CMK (cell line): ENCODE measurements around the gene ADSS1.

Experiments used
- DNase-seq: peaks from one replicate; pipeline ENCODE4 v3.0.0-alpha.2; 2010; ENCODE audit warnings: low read depth

The ADSS1 gene

DNA sequence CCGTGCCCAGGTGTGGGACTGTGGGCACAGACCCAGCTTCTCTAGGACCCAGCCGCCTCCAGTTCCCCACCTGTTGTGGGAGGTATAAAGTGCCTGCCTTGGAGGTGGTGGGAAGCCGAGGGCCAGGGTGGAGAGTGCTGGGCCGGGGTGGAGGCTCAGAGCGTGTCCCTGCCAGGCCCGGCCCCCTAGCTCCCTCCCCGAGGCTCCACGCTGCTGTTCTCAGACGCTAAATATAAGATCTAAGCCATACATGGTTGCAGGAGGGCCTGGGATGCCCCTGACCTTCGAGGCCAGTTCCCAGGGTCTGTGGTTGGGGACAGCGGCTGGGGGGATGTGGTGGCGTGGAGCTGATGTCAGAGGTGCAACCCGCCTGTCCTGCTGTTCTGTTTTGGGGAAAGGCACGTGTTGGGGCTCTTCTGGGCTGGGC, 23.8 kb upstream of the ADSS1 start:
- no peak for DNase-seq

DNA sequence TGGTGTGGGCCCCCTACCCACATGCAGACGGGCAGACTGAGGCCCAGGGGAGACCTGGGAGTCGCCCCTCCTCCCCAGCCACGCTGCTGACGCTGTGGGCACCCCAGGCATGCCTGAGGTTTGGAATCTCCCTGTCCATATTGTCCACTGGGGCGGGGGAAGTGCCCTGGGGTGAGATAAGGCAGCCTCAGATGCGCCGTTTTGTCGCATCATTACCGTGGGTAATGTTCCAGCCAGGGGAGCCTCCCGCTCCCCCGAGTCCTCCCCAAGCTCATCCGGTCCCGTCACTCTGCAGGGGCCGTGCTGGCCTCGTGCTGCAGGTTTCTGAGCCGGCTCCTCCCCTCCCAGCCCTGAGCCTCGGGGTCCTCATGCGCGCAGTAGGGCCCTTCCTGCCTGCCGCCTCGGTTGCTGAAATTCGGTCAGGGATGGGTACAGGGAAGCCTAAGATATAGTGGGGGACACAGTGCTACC, 23.2 kb upstream of the ADSS1 start:
- peak; percentile 78 for DNase-seq

DNA sequence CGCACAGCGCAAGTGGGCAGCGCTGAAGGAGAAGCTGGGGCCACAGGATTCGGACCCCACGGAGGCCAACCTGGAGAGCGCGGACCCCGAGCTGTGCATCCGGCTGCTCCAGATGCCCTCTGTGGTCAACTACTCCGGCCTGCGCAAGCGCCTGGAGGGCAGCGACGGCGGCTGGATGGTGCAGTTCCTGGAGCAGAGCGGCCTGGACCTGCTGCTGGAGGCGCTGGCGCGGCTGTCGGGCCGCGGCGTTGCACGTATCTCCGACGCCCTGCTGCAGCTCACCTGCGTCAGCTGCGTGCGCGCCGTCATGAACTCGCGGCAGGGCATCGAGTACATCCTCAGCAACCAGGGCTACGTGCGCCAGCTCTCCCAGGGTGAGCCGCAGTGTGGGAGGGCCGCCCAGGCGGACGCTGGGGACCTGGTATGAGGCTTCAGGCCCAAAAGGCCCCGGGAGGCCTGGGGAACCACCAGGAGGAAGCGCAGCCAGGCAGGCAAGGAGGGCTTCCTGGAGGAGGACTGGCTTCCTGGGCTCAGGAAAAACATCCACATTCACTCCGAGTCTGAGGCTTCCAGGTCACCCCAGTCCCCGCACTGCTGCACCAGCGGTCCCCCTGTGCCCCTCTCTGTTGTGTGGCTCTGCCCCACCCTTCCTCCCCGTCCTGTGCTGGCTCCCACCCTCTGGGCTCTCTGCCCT, 22.5 kb upstream of the ADSS1 start:
- no peak for DNase-seq

DNA sequence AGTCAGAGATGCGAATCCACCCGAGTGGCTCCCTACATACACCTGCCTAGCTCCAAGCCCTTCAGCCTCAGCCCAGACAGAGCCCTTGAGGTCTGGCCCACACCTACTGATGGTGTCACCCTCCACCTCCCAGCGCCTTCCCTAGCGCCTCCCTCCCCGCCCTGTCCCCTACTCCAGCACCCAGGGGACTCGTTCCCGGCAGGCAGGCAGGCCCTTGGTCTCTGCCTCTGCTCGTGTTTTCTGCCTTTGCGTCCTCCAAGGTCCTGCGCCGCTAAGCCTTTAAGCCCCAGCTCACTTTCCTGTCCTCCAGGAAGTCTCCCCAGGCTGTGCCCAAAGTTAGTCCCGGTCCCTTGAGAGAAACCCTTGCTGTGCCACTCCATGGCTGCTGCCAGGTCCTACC, 21.9 kb upstream of the ADSS1 start:
- no peak for DNase-seq

DNA sequence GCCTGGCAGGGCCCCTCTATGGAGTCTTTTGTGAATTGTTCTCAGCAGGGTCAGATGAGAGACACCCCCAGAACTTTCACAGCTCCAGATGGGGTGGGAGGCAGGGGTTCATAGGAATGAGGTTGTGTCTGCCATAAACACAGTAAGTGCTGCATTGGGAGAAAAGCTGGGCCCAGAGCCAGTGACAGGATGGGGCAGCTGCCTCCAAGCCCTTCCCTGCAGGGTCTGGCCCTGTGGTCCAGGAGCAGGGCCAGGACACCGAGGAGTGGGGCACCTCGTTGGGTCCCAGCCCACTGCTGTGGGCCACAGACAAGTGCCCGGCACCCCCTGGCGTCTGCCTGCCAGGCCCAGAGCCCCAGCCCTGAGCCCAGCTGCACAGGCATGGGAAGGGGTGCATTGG, 21.4 kb upstream of the ADSS1 start:
- DNase-seq: no peak

DNA sequence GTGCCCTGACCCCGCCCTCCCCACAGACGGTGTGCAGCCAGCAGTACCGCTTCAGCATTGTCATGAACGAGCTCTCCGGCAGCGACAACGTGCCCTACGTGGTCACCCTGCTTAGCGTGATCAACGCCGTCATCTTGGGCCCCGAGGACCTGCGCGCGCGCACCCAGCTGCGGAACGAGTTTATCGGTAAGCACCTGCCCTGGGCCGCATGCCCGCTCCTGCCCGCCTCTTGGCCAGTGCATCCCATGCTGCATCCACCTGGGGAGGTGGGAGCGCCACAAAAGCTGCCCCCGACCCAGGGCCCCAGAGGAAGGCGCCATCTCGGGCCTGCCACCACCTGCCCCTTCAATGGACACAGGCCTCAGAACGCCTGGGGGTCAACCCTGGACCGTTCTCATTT, 20.8 kb upstream of the ADSS1 start:
- DNase-seq: no peak

DNA sequence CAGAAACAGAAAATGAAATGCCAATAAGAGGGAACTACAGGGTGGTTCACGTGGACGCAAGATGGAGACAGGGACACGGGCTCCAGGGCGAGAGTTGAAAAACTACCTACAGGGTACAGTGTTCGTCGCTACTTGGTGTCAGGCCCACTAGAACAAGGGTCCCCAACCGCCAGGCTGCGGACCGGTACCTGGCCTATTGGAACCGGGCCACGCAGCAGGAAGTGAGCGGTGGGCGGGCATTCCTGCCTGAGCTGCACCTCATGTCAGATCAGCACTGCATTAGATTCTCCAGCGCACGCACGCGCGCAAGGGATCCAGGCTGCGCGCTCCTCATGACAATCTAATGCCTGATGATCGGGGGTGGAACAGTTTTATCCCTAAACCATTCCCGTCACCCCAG, 19.8 kb upstream of the ADSS1 start:
- DNase-seq: no peak

DNA sequence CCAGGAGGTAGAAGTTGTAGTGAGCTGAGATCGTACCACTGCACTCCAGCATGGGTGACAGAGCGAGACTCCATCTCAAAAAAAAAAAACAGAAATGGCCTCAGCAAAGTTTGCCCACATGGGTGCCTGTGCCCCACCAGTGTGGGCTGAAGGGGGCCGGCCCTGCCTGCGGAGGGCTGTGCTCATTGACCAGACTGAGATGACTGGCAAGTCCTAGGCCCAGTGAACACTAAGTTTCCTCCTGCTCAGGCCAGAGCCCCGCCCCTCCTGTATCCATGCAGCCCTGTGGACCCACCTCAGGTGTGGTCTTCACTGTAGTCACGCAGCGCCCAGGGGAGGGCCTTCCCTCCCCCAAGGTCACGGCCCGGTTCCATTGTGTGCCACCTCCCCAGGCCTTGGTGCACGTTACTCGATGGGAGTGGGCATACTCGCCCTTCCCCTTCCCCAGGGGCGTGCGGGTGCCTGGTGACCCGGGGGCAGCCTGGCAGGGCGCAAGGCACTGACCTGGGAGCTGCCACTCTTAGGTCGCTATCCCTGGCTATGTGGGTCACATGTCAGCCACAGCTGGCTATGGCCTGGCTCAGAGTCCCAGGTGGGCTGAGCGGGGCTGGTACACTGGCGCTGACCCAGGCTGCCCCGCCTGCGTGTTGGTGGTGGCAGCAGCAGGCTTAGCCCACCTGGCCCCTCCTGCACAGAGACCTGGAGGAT, 18.5 kb upstream of the ADSS1 start:
- DNase-seq: no peak

DNA sequence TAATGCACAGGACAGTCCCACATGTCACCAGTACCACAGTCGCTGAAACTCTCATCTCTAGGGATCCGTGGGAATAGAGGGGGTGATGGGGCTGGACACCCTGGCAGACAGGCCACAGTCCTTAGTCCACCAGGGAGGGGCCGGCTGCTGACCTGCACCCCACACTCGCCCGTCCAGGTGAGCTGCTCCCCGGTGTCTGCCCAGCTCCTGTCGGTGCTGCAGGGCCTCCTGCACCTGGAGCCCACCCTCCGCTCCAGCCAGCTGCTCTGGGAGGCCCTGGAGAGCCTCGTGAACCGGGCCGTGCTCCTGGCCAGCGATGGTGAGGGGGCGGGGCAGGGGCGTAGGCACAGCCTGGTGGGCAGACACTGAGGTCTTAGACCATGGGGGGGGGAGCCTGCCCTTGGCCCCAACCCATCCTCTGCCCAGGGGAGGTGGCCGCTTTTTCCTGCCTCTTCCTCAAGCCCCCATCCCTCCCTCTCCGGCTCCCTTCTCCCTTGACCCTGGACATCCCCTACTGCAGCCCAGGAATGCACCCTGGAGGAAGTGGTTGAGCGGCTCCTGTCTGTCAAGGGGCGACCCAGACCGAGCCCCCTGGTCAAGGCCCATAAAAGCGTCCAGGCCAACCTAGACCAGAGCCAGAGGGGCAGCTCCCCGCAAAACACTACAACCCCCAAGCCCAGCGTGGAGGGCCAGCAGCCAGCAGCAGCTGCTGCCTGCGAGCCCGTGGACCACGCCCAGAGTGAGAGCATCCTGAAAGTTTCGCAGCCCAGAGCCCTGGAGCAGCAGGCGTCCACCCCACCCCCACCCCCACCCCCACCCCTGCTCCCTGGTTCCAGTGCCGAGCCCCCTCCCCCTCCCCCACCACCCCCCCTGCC, 17.1 kb upstream of the ADSS1 start:
- no peak for DNase-seq

DNA sequence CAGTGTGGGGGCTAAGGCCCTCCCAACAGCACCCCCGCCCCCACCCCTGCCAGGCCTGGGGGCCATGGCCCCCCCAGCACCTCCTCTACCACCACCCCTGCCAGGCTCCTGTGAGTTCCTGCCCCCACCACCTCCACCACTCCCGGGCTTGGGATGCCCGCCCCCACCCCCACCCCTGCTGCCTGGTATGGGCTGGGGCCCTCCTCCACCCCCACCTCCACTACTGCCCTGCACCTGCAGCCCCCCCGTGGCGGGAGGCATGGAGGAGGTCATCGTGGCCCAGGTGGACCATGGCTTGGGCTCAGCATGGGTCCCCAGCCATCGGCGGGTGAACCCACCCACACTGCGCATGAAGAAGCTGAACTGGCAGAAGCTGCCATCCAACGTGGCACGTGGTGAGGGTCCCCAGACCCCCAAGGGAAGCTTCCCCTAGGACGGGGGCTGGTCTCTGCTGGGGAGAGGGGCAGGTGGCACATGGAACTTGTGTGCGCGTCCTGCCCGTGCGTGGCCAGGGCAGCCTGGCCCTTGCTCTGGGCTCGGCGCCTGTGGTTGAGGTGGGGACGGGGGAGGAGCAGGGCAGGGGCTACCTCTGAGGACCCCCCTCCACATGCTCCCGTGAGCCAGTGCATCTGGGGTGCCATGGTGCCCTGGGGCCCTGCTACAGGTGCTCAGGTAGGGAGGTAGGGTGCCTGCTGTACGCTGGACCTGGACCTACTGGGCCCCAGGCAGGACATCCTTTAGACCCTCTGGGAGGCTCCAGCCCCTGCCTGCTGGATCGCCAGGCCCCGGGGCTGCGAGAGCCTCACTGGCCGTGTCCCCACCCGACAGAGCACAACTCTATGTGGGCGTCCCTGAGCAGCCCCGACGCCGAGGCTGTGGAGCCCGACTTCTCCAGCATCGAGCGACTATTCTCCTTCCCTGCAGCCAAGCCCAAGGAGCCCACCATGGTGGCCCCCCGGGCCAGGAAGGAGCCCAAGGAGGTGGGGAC, 16.1 kb upstream of the ADSS1 start:
- no peak for DNase-seq

DNA sequence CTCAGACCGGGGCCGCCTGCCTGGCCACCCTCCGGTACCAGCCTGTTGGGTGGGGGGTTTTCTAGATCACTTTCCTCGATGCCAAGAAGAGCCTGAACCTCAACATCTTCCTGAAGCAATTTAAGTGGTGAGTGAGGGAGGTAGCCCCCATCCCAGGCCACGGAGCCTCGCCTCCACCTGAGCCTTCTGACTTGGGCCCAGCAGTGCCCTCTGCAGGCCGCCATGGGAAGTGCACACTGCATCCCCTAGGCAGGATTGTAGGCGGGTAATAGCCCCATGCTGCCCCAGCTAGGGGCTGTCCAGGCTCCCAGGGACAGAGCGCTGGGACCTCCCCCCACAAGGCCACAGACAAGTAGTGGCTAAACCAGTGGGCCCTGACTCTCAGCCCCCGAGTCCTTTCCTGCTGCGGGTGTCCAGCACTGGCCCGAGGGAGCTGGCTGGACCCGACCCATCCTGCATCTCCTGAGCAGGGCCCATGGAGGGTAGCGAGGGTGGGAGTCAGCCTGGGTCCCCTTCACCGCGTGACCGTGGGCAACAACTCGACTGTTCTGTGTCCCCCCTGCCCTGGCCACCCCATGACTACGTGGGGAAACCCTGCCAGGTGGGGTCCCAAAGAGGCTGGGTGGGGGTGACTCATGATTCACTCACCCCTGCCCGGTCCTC, 15.3 kb upstream of the ADSS1 start:
- no peak for DNase-seq

DNA sequence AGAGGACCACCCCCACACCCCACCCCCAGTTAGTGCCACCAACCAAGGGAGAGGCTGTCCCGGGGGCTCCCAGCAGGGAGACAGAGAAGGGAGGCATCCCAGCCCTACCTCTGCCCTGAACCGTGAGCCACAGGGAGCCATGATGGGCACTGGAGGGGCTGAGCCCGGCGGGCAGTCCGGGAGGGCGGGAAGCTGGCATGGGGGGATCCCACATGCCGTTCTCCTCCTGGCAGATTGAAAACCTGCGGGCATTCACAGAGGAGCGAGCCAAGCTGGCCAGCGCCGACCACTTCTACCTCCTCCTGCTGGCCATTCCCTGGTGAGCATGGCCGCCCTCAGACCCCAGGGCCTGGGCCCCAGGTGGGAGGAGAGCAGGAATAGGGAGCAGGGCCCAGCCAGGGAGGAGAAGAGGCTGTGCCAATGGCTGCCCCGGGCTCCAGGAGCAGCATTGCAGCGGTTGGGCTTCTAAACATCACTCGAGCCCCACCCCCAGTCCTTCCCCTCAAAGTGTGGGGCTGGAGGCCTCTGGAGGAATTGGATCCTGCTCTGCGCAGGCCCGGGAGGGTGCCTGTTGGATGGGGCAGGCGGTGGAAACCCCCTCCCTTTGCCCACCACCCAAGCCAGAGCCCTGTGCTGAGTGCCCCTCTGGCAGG, 14.5 kb upstream of the ADSS1 start:
- DNase-seq: no peak

DNA sequence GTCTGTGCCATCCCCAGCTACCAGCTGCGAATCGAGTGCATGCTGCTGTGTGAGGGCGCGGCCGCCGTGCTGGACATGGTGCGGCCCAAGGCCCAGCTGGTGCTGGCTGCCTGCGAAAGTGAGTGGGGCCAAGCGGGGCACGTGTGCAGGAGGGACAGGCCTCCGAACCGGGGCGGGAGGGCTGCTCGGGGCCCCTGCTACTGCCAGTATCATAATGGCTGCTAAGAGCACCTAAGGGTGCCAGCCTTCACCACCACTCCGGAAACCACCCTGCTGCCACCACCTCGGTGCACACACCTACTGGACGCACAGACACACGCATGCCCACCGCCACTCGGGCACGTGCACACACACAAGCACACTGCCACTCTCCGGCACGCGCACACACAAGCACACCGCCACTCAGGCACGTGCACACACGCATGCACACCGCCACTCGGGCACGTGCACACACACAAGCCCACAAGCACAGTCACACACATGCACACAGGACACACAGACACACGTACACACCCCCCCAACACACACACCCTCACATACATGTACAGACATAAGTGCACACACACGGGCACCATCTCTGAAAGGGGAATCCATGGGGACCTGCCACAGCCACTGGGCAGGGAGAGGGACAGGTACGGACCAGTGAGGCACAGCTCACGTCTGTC, 13.8 kb upstream of the ADSS1 start:
- DNase-seq: no peak

DNA sequence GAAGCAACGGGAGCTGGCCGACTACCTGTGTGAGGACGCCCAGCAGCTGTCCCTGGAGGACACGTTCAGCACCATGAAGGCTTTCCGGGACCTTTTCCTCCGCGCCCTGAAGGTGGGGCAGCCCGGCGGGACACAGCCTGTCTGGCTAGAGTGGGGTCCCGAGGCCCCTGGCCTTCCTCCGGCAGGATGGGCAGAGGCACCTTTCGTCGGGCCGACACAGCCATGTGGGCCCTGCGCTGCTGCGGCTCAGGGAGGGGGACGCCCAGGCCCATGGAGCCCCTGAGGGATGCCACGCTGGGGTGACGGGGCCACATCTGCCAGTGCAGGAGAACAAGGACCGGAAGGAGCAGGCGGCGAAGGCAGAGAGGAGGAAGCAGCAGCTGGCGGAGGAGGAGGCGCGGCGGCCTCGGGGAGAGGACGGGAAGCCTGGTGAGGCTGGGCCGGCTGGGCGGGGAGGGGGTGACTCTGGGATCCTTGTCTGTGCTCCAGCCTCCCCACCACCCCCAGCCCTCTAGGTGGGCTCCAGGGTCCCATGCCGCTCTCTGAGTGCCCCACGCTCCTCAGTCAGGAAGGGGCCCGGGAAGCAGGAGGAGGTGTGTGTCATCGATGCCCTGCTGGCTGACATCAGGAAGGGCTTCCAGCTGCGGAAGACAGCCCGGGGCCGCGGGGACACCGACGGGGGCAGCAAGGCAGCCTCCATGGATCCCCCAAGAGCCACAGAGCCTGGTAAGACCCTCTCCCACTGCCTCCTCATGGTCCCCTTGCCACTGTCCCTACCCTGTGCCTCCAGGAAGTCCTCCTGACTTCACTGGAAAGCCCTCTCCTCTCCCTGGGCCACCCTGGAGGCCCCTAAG, 10.9 kb upstream of the ADSS1 start:
- no peak for DNase-seq

DNA sequence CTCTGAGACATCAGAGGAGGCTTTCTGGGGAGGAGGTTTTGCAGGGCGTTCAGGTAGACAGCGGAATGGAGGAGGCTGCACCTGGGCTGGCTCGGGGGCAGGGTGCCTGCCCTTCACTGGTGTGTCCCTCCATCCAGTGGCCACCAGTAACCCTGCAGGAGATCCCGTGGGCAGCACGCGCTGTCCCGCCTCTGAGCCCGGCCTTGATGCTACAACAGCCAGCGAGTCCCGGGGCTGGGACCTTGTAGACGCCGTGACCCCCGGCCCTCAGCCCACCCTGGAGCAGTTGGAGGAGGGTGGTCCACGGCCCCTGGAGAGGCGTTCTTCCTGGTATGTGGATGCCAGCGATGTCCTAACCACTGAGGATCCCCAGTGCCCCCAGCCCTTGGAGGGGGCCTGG, 10.0 kb upstream of the ADSS1 start:
- no peak for DNase-seq

DNA sequence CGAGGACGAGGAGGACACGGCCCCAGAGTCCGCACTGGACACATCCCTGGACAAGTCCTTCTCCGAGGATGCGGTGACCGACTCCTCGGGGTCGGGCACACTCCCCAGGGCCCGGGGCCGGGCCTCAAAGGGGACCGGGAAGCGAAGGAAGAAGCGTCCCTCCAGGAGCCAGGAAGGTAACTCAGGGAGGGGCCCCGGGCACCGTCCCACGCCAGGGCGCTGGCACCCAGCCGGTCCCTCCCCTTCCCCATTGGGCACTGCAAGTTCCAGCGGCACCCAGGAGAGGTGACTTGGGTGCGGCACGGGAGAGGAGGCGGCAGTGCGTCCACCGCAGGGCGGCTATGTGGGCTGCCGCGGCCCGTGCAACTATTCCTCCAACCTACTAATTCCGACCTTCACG, 9.3 kb upstream of the ADSS1 start:
- no peak for DNase-seq

DNA sequence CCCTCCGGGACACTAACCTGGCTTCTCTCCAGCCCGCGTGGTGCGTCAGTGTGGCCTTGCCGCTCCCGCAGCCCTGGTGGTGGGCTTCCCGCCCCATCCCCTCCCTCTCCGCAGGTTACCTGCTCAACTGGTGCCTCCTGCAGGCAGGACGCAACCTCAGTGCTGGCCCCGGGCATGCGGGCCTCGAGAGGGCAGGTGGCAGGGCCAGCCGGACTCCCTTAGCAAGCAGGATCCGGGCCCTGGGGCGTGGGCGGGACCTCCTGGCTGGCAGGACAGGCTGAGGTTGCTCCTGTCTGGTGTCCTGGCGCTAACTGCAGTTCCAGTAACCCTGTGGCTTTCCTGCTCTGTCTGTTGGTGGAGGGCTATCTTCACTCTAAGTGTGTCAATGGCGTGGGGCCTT, 8.6 kb upstream of the ADSS1 start:
- DNase-seq: no peak

DNA sequence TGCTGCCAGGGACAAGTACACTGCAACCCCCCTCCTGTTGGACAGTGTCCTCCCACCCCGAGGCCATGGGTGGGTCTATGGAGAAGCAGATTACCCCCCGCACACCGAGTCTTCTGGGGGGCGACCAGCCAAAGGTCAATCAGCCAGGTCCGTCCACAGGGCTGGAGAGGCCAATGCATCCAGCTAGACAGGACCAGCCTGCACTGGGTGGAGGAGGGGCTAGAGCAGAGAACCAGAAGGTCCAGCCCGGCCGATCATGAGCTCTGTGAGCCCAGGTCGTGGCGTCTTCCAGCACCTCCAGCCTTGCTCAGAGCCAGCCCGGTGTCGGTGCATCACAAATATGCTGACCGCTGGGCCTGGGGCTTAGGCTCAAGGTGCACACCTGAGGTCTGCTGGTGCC, 8.2 kb upstream of the ADSS1 start:
- DNase-seq: no peak

DNA sequence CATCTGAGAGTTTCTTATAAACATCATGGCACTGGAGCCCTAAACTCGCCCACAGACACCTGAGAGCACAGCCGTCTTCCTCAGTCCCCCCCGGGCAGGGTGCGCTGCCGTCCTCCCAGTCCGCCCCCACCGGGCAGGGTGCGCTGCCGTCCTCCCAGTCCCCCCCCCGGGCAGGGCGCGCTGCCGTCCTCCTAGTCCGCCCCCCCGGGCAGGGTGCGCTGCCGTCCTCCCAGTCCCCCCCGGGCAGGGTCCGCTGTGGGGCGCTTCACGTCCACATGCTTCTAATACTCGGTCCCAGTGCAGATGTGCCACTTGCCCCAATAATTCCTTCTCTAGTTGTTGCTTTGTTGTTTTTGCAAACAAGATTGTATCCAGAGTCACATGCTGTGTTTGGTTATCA, 6.9 kb upstream of the ADSS1 start:
- DNase-seq: no peak
